C4-2B (cell line): ENCODE results near the gene SPHKAP.

Experiments
- CTCF ChIP-seq: fragments of 450-650 bp; conservative IDR thresholded peaks from 2 replicates; pipeline ENCODE4 v1.5.1; 2017; ENCODE audit warnings: mild to moderate bottlenecking
- ZFX ChIP-seq: fragments of 450-650 bp; IDR thresholded peaks from 2 replicates; pipeline ENCODE4 v1.6.1; 2017

- TF ChIP-seq CTCF (no peak), ZFX (no peak)
Measured at GRCh38 chr2:228102949-228103348, 78.5 kb downstream of the SPHKAP start.
